Caco-2 (cell line): ENCODE results near the gene MYH14. TPM values are rescaled to one million over a fixed set of nuclear protein-coding genes. Genes with fewer than 3 reads are reported as not detected.
A peak's percentile ranks its signal among the peaks of the same experiment; 100 is the strongest.
"Not testable (repeated sequence)": the region's sequence is repeated elsewhere in the genome, so short reads cannot be mapped to it uniquely, and the experiment has no call there.

Experiments
- BruUV-seq: library from RNA; stranded (reverse); fragments of 400-500 nt; replicated peaks from 2 replicates; lab custom pipeline; 2021; lab: Mats Ljungman, UMichigan
- CTCF ChIA-PET: fragments of 300-600 bp; sonication (Branson Sonifier 250); formaldehyde crosslinking; loops from one replicate; lab custom pipeline; 2022; ENCODE audit warnings: antibody characterized with exemption; lab: Charles Lee
- POLR2A ChIA-PET: fragments of 300-600 bp; sonication (Branson Sonifier 250); formaldehyde crosslinking; loops from one replicate; lab custom pipeline; 2022; ENCODE audit warnings: antibody characterized with exemption; lab: Charles Lee
- DNase-seq, 2 experiments: peaks; one replicate each; pipeline versions ENCODE4 v3.0.0 to v3.0.0-alpha.2; 2020 to 2022
- H3K27me3 ChIP-seq: replicated peaks from 2 replicates; pipeline ENCODE4 v1.6.0; 2011; ENCODE audit warnings: low read length; ENCODE audit not compliant: control insufficient read depth, insufficient read depth
- H3K36me3 ChIP-seq: 2 replicates; pipeline ENCODE4 v1.5.1; 2011; ENCODE audit warnings: low read length; ENCODE audit not compliant: control insufficient read depth, insufficient read depth
- H3K4me1 ChIP-seq: fragments of 250-450 bp; sonication (Bioruptor Pico); 2 replicates; pipeline ENCODE4 v1.5.1; 2020; ENCODE audit warnings: mild to moderate bottlenecking
- H3K4me3 ChIP-seq: 2 replicates; pipeline ENCODE4 v1.5.1; 2011; ENCODE audit warnings: low read depth, mild to moderate bottlenecking, control low read depth, low read length
- H3K9me3 ChIP-seq: fragments of 250-450 bp; sonication (Bioruptor Pico); 2 replicates; pipeline ENCODE4 v1.5.1; 2020; ENCODE audit warnings: mild to moderate bottlenecking, moderate library complexity
- H3K27ac Mint-ChIP-seq: one replicate; pipeline ENCODE4 v1.8.0; 2022; ENCODE audit warnings: mixed read lengths; ENCODE audit not compliant: unreplicated experiment
- H3K27me3 Mint-ChIP-seq: one replicate; pipeline ENCODE4 v1.8.0; 2022; ENCODE audit warnings: mixed read lengths; ENCODE audit not compliant: insufficient read depth, unreplicated experiment
- H3K36me3 Mint-ChIP-seq: one replicate; pipeline ENCODE4 v1.8.0; 2022; ENCODE audit warnings: mild to moderate bottlenecking, mixed read lengths; ENCODE audit not compliant: insufficient read depth, unreplicated experiment
- H3K4me1 Mint-ChIP-seq: one replicate; pipeline ENCODE4 v1.8.0; 2022; ENCODE audit warnings: low read depth, mixed read lengths; ENCODE audit not compliant: unreplicated experiment
- H3K4me3 Mint-ChIP-seq: one replicate; pipeline ENCODE4 v1.8.0; 2022; ENCODE audit warnings: mild to moderate bottlenecking, moderate library complexity, mixed read lengths; ENCODE audit not compliant: unreplicated experiment
- H3K9me3 Mint-ChIP-seq: one replicate; pipeline ENCODE4 v1.8.0; 2022; ENCODE audit warnings: mixed read lengths; ENCODE audit not compliant: unreplicated experiment
- intact Hi-C: fragments of 100-400 bp; cut with micrococcal nuclease; formaldehyde crosslinking; loops from one replicate; pipeline ENCODE4 v1.10.0; 2022; ENCODE audit not compliant: unreplicated experiment
- total RNA-seq: library from RNA; stranded (reverse); gene quantifications from 2 replicates; pipeline ENCODE4 v1.2.3, GENCODE V29; 2022
- TF ChIP-seq, protein P1 (sequence below), 2 experiments: fragments of 200-600 bp in 1 of 2; IDR thresholded peaks; 1 replicate in 1 of 2; 2 replicates in 1 of 2; pipeline versions ENCODE4 v1.5.1 to v1.8.0; 2011 to 2022; ENCODE audit warnings: antibody characterized with exemption in 1 of 2, control low read depth in 1 of 2, inconsistent platforms in 1 of 2, low read depth in 1 of 2, low read length in 1 of 2, mild to moderate bottlenecking in 1 of 2, moderate library complexity in 1 of 2; ENCODE audit not compliant: insufficient read depth in 1 of 2, severe bottlenecking in 1 of 2, unreplicated experiment in 1 of 2

The MYH14 gene
- total RNA-seq, 1 experiment from 2014 or later: 89.8 TPM

DNA sequence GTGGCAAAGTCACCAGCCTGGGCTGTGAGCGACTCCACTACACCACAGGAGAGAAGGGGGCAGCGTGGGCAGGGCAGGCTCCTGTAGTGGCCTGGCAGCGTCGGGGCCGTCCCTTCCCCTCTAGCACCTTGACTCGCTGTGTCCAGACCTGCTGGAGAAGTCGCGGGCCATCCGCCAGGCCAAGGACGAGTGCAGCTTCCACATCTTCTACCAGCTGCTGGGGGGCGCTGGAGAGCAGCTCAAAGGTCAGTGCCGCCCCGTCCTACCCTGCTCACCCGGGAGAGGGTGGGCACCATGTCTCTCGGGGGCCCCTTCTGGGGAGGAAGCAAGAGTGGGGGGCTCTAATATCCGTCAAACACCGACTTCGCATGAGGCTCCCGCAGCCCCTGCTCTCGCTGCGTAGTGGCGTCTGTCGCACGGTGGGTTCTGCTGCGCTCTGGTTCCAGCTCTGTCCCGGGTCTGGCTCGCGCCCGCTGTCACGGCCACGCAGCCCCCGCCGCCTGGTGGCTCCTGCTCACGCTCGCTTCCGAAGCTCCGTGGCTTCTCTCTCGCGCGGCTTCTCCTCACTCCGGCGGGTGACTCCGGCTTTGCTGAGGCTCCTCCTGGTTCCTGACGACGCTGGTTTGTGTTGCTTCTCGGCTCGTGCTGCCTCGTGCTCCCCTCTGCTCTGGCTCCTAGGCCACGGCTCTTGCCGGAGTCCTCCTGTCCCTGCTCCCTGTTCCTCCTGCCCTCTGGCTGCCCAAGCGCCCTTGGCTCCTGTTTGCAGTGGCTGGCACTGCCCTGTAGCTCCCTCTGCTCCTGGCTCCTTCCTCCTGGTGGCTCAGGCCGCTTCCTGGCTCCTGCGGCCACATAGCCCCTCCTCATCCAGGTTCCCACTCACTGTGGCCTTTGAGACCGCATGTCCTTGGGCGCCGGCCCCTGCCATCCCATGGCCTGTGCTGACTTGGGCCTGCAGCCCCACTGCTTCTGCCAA, 27.2 kb downstream of the MYH14 start:
- TF ChIP-seq, protein P1, sequence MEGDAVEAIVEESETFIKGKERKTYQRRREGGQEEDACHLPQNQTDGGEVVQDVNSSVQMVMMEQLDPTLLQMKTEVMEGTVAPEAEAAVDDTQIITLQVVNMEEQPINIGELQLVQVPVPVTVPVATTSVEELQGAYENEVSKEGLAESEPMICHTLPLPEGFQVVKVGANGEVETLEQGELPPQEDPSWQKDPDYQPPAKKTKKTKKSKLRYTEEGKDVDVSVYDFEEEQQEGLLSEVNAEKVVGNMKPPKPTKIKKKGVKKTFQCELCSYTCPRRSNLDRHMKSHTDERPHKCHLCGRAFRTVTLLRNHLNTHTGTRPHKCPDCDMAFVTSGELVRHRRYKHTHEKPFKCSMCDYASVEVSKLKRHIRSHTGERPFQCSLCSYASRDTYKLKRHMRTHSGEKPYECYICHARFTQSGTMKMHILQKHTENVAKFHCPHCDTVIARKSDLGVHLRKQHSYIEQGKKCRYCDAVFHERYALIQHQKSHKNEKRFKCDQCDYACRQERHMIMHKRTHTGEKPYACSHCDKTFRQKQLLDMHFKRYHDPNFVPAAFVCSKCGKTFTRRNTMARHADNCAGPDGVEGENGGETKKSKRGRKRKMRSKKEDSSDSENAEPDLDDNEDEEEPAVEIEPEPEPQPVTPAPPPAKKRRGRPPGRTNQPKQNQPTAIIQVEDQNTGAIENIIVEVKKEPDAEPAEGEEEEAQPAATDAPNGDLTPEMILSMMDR (IDR thresholded peaks at IDR 0.05; ENCODE audit: insufficient read depth in 1 of 2, low read depth in 1 of 2, low read length in 1 of 2, severe bottlenecking in 1 of 2, unreplicated experiment in 1 of 2): no peak
- CTCF ChIA-PET: no interaction called here
- Histone ChIP-seq H3K9me3 (no peaks in the 10 kb centered on the region), H3K4me1 (peaks cover 5% of the 10 kb centered on the region; the same call in 1 of the 2 replicates), H3K4me3 (no peak overlapping the region), H3K27me3 (no peaks in the 10 kb centered on the region), H3K36me3 (no peaks in the 10 kb centered on the region; the same call in 1 of the 2 replicates)
- Mint-ChIP-seq H3K36me3 (peaks cover 16% of the 10 kb centered on the region), H3K9me3 (no peaks in the 10 kb centered on the region), H3K27me3 (no peaks in the 10 kb centered on the region), H3K4me1 (peaks cover 9% of the 10 kb centered on the region), H3K27ac (peak overlapping the region; percentile 64), H3K4me3 (no peak overlapping the region)
- DNase-seq: no peak
- BruUV-seq: no TSS peak
- POLR2A ChIA-PET: no interaction called here
- intact Hi-C loops: no loop called here

DNA sequence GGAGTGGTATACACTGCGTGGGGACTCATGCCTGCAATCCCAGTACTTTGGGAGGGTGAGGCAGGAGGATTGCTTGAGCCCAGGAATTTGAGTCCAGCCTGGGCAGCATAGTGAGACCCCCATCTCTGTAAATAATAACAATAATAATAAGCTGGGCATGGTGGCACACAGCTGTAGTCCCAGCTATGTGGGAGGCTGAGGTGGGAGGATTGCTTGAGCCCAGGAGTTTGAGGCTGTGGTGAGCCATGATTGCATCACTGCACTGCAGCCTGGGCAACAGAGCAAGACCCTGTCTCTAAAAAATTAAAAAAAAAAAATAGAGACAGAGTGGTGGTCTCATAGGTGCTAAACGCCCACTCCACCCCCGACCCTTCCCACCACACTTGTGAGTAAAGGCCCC, 28.0 kb downstream of the MYH14 start:
- H3K27me3 Mint-ChIP-seq, POLR2A ChIA-PET, H3K36me3 ChIP-seq, DNase-seq, BruUV-seq, H3K9me3 Mint-ChIP-seq, CTCF ChIA-PET, H3K4me3 Mint-ChIP-seq, H3K27me3 ChIP-seq, H3K9me3 ChIP-seq, H3K4me1 ChIP-seq, H3K4me3 ChIP-seq, H3K4me1 Mint-ChIP-seq, intact Hi-C loops: not testable (repeated sequence)
- H3K36me3 Mint-ChIP-seq: peaks cover 16% of the 10 kb centered on the region
- peak overlapping the region; percentile 64 for H3K27ac Mint-ChIP-seq

DNA sequence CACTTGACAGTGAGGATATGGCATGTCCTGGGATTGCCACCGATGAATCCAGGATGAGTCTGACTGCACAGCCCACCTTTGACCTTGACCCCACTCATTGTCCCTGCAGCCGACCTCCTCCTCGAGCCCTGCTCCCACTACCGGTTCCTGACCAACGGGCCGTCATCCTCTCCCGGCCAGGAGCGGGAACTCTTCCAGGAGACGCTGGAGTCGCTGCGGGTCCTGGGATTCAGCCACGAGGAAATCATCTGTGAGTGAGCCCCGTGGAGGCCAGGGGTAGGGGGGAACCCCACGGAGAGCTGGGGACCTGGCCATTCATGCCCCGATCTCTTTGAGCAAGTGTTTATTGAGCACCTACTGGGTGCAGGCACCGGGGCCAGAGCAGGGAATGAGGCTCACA, 28.4 kb downstream of the MYH14 start:
- H3K9me3 Mint-ChIP-seq: no peaks in the 10 kb centered on the region
- Histone ChIP-seq H3K9me3 (no peaks in the 10 kb centered on the region), H3K4me3 (no peak overlapping the region), H3K27me3 (no peaks in the 10 kb centered on the region), H3K36me3 (no peaks in the 10 kb centered on the region; the same call in 1 of the 2 replicates), H3K4me1 (peaks cover 5% of the 10 kb centered on the region; the same call in 1 of the 2 replicates)
- POLR2A ChIA-PET: no interaction called here
- TF ChIP-seq, protein P1 (IDR thresholded peaks at IDR 0.05; ENCODE audit: insufficient read depth in 1 of 2, low read depth in 1 of 2, low read length in 1 of 2, severe bottlenecking in 1 of 2, unreplicated experiment in 1 of 2): no peak
- CTCF ChIA-PET: no interaction called here
- no TSS peak for BruUV-seq
- H3K4me3 Mint-ChIP-seq: no peak overlapping the region
- H3K36me3 Mint-ChIP-seq: peaks cover 16% of the 10 kb centered on the region
- intact Hi-C loops: no loop called here
- H3K4me1 Mint-ChIP-seq: peaks cover 9% of the 10 kb centered on the region
- no peak overlapping the region for H3K27ac Mint-ChIP-seq
- no peaks in the 10 kb centered on the region for H3K27me3 Mint-ChIP-seq
- DNase-seq: no peak
